ENCODE measurements around the gene SCYL3.

DNA sequence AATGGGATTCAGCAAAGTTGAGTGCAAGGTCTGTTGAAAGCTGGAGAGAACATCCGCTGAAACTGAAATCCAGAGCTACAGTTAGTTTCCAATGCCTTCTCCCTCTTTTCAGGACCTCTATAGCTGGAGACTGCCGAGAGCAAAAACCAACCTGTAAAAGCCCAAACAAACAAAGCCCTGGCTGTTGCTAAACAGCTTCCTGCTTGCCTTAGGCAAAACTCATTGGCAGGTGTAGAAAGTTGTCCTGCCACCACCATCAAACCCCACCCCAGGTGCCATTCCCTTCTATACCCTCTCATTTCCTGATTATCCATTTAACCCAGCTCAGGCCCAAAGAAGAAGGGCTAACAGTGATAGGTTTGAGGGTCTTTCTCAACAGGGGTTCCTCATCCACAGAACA lies 24.7 kb downstream of the SCYL3 start:
- TF ChIP-seq, protein P1, sequence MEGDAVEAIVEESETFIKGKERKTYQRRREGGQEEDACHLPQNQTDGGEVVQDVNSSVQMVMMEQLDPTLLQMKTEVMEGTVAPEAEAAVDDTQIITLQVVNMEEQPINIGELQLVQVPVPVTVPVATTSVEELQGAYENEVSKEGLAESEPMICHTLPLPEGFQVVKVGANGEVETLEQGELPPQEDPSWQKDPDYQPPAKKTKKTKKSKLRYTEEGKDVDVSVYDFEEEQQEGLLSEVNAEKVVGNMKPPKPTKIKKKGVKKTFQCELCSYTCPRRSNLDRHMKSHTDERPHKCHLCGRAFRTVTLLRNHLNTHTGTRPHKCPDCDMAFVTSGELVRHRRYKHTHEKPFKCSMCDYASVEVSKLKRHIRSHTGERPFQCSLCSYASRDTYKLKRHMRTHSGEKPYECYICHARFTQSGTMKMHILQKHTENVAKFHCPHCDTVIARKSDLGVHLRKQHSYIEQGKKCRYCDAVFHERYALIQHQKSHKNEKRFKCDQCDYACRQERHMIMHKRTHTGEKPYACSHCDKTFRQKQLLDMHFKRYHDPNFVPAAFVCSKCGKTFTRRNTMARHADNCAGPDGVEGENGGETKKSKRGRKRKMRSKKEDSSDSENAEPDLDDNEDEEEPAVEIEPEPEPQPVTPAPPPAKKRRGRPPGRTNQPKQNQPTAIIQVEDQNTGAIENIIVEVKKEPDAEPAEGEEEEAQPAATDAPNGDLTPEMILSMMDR (IDR thresholded peaks at IDR 0.05 in 8 of 11, conservative IDR thresholded peaks at IDR 0.05 in 3 of 11): no peak
- no peak for TF ChIP-seq POLR2A (IDR thresholded peaks at IDR 0.05)
